NCI-H1417 treated with DMSO at 0.1 percent for 48 hours (cell line): ENCODE results near the gene SLC29A2.
A peak's percentile ranks its signal among the peaks of the same experiment; 100 is the strongest.

ENCODE experiments used
- DNase-seq: peaks from one replicate; lab custom pipeline; 2025; lab: John Stamatoyannopoulos, UW

SLC29A2 gene

GRCh38 chr11:66317723-66318599 lies 53.6 kb downstream of the SLC29A2 start:
- DNase-seq: no peak

- DNase-seq: no peak
Measured at GRCh38 chr11:66317322-66317722, 54.2 kb downstream of the SLC29A2 start.

GRCh38 chr11:66316849-66317251 lies 54.7 kb downstream of the SLC29A2 start, which contains the start of gene CD248:
Gene CD248 (minus strand): TSS chr11:66317044. CDS start chr11:66317027, 17 bp downstream.
- DNase-seq: no peak

GRCh38 chr11:66315921-66316811 lies 55.4 kb downstream of the SLC29A2 start:
- DNase-seq: no peak

GRCh38 chr11:66315498-66315885 lies 56.1 kb downstream of the SLC29A2 start:
- DNase-seq: no peak

- no peak for DNase-seq
Measured at GRCh38 chr11:66314561-66315497, 56.7 kb downstream of the SLC29A2 start.

GRCh38 chr11:66314186-66314501 lies 57.4 kb downstream of the SLC29A2 start:
- DNase-seq: no peak

GRCh38 chr11:66313321-66314185 lies 58.0 kb downstream of the SLC29A2 start:
- DNase-seq: no peak

GRCh38 chr11:66312549-66313320 lies 58.8 kb downstream of the SLC29A2 start:
- DNase-seq: peak; percentile 86
